Testis (tissue), 2 donors: Measurements from ENCODE around the gene CCDC154.

Experiments used
- POLR2A ChIP-seq: fragments of 450-650 bp; IDR thresholded peaks from one replicate; pipeline ENCODE4 v1.6.1; 2017; ENCODE audit warnings: antibody characterized with exemption, mild to moderate bottlenecking, moderate library complexity
- TF ChIP-seq, protein P1 (sequence below), 3 experiments: fragments of 450-650 bp in 2 of 3; fragments of 200-600 bp in 1 of 3; sonication (generic) in 1 of 3; IDR thresholded peaks; one replicate each; pipeline ENCODE4 v1.5.1; 2016 to 2019; ENCODE audit warnings: antibody characterized with exemption in 3 of 3, mild to moderate bottlenecking in 2 of 3, moderate library complexity in 1 of 3

DNA sequence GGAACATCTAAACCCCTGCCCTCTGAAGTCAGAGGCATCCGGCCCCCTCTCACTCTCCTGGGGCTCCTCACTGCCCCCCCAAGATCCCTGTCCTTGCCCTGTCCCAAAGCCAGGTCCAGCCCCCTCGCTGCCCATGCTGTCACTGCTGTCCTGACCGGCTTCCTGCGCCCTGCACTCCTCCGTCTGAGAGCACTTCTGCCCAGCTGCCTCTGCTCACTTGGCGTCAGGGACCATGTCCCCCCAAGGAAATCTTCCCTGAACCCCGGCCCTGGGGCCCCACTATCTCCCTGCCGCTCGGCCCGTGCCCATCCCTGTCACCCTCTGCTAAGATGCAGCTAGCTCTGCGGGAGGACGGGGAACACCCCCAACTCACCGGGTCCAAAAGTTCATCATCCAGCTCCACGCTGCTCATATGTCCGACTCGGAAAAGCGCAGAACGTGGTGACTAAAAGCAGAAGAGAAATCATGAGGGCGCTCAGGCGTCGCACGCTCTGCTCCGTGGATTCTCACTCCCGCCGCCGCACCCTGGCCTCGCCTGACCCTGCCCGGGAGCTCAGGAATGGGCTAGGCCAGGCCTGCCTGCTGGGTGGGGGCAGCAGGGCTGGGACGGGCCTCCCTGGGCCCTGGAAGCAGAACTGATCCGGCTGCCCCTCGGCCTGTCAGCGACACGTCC is 20.7 kb upstream of the CCDC154 start:
- TF ChIP-seq, protein P1, sequence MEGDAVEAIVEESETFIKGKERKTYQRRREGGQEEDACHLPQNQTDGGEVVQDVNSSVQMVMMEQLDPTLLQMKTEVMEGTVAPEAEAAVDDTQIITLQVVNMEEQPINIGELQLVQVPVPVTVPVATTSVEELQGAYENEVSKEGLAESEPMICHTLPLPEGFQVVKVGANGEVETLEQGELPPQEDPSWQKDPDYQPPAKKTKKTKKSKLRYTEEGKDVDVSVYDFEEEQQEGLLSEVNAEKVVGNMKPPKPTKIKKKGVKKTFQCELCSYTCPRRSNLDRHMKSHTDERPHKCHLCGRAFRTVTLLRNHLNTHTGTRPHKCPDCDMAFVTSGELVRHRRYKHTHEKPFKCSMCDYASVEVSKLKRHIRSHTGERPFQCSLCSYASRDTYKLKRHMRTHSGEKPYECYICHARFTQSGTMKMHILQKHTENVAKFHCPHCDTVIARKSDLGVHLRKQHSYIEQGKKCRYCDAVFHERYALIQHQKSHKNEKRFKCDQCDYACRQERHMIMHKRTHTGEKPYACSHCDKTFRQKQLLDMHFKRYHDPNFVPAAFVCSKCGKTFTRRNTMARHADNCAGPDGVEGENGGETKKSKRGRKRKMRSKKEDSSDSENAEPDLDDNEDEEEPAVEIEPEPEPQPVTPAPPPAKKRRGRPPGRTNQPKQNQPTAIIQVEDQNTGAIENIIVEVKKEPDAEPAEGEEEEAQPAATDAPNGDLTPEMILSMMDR (IDR thresholded peaks at IDR 0.05), result no peak
- TF ChIP-seq POLR2A, result no peak
